Smooth muscle cell (in vitro differentiated cells): ENCODE data around the gene SMAD1. TPM values are rescaled to one million over a fixed set of nuclear protein-coding genes. Genes with fewer than 3 reads are reported as not detected.

Experiments
- DNase-seq: peaks from one replicate; lab custom pipeline; 2025; ENCODE audit not compliant: unreplicated experiment; lab: John Stamatoyannopoulos, UW
- H2AFZ ChIP-seq: fragments of 200-600 bp; sonication (generic); 2 replicates; pipeline ENCODE4 v1.6.0; 2016; ENCODE audit warnings: antibody characterized with exemption, low read depth, mild to moderate bottlenecking
- H3F3A ChIP-seq: fragments of 200-600 bp; sonication (generic); 2 replicates; pipeline ENCODE4 v1.6.0; 2017; ENCODE audit warnings: antibody characterized with exemption, low read depth
- H3K27ac ChIP-seq: fragments of 200-600 bp; sonication (generic); 2 replicates; pipeline ENCODE4 v1.5.1; 2016; ENCODE audit warnings: low read depth, mild to moderate bottlenecking
- H3K27me3 ChIP-seq: fragments of 200-600 bp; sonication (generic); 2 replicates; pipeline ENCODE4 v1.6.1; 2016; ENCODE audit warnings: low read depth, mild to moderate bottlenecking
- H3K36me3 ChIP-seq: fragments of 200-600 bp; sonication (generic); 2 replicates; pipeline ENCODE4 v1.5.1; 2016; ENCODE audit warnings: low read depth
- H3K4me1 ChIP-seq: fragments of 200-600 bp; sonication (generic); 2 replicates; pipeline ENCODE4 v1.5.1; 2016; ENCODE audit warnings: low read depth
- H3K4me2 ChIP-seq: fragments of 200-600 bp; sonication (generic); 2 replicates; pipeline ENCODE4 v1.6.0; 2016; ENCODE audit warnings: mild to moderate bottlenecking
- H3K4me3 ChIP-seq: fragments of 200-600 bp; sonication (generic); 2 replicates; pipeline ENCODE4 v1.5.1; 2016; ENCODE audit warnings: mild to moderate bottlenecking
- H3K79me2 ChIP-seq: fragments of 200-600 bp; sonication (generic); 2 replicates; pipeline ENCODE4 v1.6.0; 2016; ENCODE audit warnings: low read depth, mild to moderate bottlenecking
- H3K9ac ChIP-seq: fragments of 200-600 bp; sonication (generic); 2 replicates; pipeline ENCODE4 v1.6.0; 2016; ENCODE audit warnings: low read depth
- H3K9me3 ChIP-seq: fragments of 200-600 bp; sonication (generic); replicated peaks from 2 replicates; pipeline ENCODE4 v1.5.1; 2016; ENCODE audit warnings: low read depth
- H4K20me1 ChIP-seq: fragments of 200-600 bp; sonication (generic); 2 replicates; pipeline ENCODE4 v1.6.0; 2016; ENCODE audit warnings: low read depth
- CTCF ChIP-seq: fragments of 200-600 bp; sonication (generic); IDR thresholded peaks from 2 replicates; pipeline ENCODE4 v1.5.1; 2017; ENCODE audit warnings: borderline replicate concordance, mild to moderate bottlenecking, antibody characterized with exemption; ENCODE audit not compliant: insufficient read depth, poor library complexity, severe bottlenecking
- WGBS: methylation state at CpG from one replicate; pipeline ENCODE4 v1.1.7; 2016; ENCODE audit warnings: low lambda C conversion rate; 5-methylcytosine and 5-hydroxymethylcytosine counted together
- polyA plus RNA-seq: library from polyadenylated mRNA; unstranded; fragments of >200 nt; fragmentation: Nextera tagmentation; extraction: Ambion mirVana; gene quantifications from 2 replicates; pipeline ENCODE4 v1.2.1, GENCODE V29; 2016
- total RNA-seq: library from RNA; depleted of rRNA; stranded (reverse); fragments of >200 nt; gene quantifications from 2 replicates; pipeline ENCODE4 v1.2.3, GENCODE V29; 2014

SMAD1 gene
- total and polyA plus RNA-seq, 2 experiments from 2014 or later = 23.1 to 34.0 TPM

DNA sequence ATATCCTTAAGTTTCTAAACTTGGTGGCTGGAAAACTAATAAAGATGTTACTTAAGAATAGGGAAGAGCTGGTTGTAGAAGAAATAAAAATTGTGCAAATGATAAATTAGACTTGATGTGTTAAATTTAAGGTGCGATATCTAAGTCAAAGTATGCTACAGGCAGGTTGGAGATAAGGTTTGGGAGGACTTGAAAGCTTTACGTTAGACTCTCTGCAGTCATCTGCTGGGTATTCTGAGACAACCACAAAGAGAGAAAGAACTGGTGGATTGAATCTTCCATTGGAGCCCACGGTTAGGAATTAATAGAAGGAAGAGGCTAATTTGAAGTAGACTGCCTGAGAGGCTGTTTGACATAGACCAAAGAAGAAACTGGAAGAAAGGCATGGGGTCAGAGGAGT is 7.9 kb downstream of the SMAD1 start:
- H3K9me3 ChIP-seq = no peaks in the 10 kb centered on the region
- H3K27me3 ChIP-seq = no peaks in the 10 kb centered on the region
- no peaks in the 10 kb centered on the region for H3F3A ChIP-seq
- H3K27ac ChIP-seq = no peak overlapping the region
- H2AFZ ChIP-seq = no peak overlapping the region
- no peaks in the 10 kb centered on the region for H3K4me1 ChIP-seq
- H3K36me3 ChIP-seq = no peaks in the 10 kb centered on the region
- H3K79me2 ChIP-seq = peaks cover 98% of the 10 kb centered on the region
- peaks cover 76% of the 10 kb centered on the region for H4K20me1 ChIP-seq
- DNase-seq = no peak
- no peak overlapping the region for H3K4me2 ChIP-seq
- H3K4me3 ChIP-seq = no peak overlapping the region
- TF ChIP-seq CTCF = no peak
- WGBS = 93% methylated on average over 3 of the region's 3 CpGs
- H3K9ac ChIP-seq = no peak overlapping the region

- H3K4me2 ChIP-seq = no peak overlapping the region
- H2AFZ ChIP-seq = no peak overlapping the region
- no peak for TF ChIP-seq CTCF
- no peaks in the 10 kb centered on the region for H3K27me3 ChIP-seq
- H3K36me3 ChIP-seq = no peaks in the 10 kb centered on the region
- H3K9ac ChIP-seq = no peak overlapping the region
- no peaks in the 10 kb centered on the region for H3K9me3 ChIP-seq
- no peak for DNase-seq
- H3K4me3 ChIP-seq = no peak overlapping the region
- no peak overlapping the region for H3K27ac ChIP-seq
- no peaks in the 10 kb centered on the region for H3K4me1 ChIP-seq
- H3K79me2 ChIP-seq = peaks cover 98% of the 10 kb centered on the region
- peaks cover 75% of the 10 kb centered on the region for H4K20me1 ChIP-seq
- WGBS = 92% methylated on average over 1 of the region's 1 CpG
- H3F3A ChIP-seq = no peaks in the 10 kb centered on the region
These were observed 8.7 kb downstream of the SMAD1 start for GRCh38 chr4:145490361-145490760.

DNA sequence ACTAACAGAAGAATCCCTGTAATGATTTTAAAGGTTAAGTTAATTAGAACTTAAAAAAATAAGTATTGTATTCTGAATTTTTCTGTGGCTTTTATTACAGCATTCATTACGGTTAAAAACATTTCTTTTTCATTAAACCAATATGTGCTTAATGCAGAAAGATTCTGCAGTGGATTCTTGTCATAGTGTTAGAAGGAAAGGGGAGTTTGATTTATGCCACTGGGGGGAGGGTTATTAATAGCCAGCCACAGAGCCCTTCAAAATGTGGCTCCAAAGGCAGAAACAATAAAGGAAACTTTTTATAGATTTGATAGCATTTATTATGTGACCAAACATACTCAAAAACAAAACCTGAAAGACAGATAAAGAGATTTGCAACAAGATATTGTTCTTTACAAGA is 9.1 kb downstream of the SMAD1 start:
- Histone ChIP-seq H4K20me1 (peaks cover 79% of the 10 kb centered on the region), H3K27ac (no peak overlapping the region), H3K4me1 (no peaks in the 10 kb centered on the region), H3K79me2 (peaks cover 97% of the 10 kb centered on the region), H3K27me3 (no peaks in the 10 kb centered on the region), H3K36me3 (no peaks in the 10 kb centered on the region), H3K4me3 (no peak overlapping the region), H3K9me3 (no peaks in the 10 kb centered on the region), H2AFZ (no peak overlapping the region), H3K9ac (no peak overlapping the region), H3F3A (no peaks in the 10 kb centered on the region), H3K4me2 (no peak overlapping the region)
- 97% methylated on average over 1 of the region's 1 CpG for WGBS
- no peak for TF ChIP-seq CTCF
- no peak for DNase-seq

GRCh38 chr4:145492376-145492775 is 10.7 kb downstream of the SMAD1 start:
- H4K20me1 ChIP-seq = peaks cover 85% of the 10 kb centered on the region
- 99% methylated on average over 3 of the region's 3 CpGs for WGBS

More at GRCh38 chr4:145492376-145492775, 10.7 kb downstream of the SMAD1 start:
- Histone ChIP-seq H3K27me3 (no peaks in the 10 kb centered on the region), H3K4me1 (no peaks in the 10 kb centered on the region), H3K27ac (no peak overlapping the region), H3F3A (no peaks in the 10 kb centered on the region), H3K4me3 (no peak overlapping the region), H3K9me3 (no peaks in the 10 kb centered on the region), H3K9ac (no peak overlapping the region), H3K36me3 (no peaks in the 10 kb centered on the region), H3K79me2 (peaks cover 95% of the 10 kb centered on the region), H2AFZ (no peak overlapping the region), H3K4me2 (no peak overlapping the region)
- no peak for TF ChIP-seq CTCF
- DNase-seq = no peak
